DOHH2 (cell line): ENCODE measurements around the gene RBP4.

Experiments
- EZH2phosphoT487 ChIP-seq: fragments of 200-600 bp; sonication (generic); IDR thresholded peaks from 2 replicates; pipeline ENCODE4 v1.6.1; 2017; ENCODE audit warnings: borderline replicate concordance, mild to moderate bottlenecking, antibody characterized with exemption, low read length, moderate library complexity, mixed read lengths
- TF ChIP-seq, protein P1 (sequence below): fragments of 200-600 bp; sonication (generic); IDR thresholded peaks from one replicate; pipeline ENCODE4 v1.5.1; 2014; ENCODE audit warnings: antibody characterized with exemption, mild to moderate bottlenecking, low read depth, low read length; ENCODE audit not compliant: poor library complexity, severe bottlenecking

DNA sequence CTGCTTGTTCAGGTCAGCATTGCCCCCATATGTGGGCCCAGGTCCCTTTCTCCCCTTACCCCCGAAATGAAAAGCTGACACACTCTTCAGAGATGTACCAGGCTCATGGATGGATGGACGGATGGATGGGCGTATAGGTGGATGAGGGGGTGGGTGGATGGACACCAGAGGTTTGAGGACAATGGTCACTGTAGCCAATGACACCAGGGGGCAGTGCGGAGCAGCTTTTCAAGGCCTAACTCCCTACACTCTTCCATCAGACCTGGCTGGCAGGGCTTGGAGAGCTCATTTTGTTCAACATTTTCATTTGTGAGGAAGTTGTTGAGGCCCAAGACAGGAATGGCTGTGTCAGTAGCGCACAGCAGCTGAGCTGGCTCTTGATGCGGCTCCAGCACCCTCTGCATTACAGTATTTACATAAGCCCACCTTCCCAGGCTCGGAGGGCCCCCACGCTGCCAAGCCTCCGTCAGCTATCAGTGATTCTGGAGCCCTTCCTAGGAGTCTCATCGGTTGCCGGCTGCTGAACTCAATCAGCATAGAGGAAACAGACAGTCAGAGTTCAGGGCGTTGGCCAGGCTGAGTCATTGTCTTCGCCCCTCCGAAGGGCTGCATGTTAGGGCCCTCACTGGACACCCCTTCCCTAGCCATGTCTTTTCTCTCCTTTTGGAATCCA, 46.1 kb downstream of the RBP4 start:
- TF ChIP-seq, protein P1, sequence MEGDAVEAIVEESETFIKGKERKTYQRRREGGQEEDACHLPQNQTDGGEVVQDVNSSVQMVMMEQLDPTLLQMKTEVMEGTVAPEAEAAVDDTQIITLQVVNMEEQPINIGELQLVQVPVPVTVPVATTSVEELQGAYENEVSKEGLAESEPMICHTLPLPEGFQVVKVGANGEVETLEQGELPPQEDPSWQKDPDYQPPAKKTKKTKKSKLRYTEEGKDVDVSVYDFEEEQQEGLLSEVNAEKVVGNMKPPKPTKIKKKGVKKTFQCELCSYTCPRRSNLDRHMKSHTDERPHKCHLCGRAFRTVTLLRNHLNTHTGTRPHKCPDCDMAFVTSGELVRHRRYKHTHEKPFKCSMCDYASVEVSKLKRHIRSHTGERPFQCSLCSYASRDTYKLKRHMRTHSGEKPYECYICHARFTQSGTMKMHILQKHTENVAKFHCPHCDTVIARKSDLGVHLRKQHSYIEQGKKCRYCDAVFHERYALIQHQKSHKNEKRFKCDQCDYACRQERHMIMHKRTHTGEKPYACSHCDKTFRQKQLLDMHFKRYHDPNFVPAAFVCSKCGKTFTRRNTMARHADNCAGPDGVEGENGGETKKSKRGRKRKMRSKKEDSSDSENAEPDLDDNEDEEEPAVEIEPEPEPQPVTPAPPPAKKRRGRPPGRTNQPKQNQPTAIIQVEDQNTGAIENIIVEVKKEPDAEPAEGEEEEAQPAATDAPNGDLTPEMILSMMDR = peak; percentile 86
- TF ChIP-seq EZH2phosphoT487 = no peak
